K562 (cell line): ENCODE data around the gene IGFALS. TPM values are rescaled to one million over a fixed set of nuclear protein-coding genes. Genes with fewer than 3 reads are reported as not detected.

Source experiments
- ATF1 ChIP-seq, 2 experiments: fragments of 450-650 bp in 1 of 2; IDR thresholded peaks; 2 replicates each; pipeline ENCODE4 v1.6.1; 2016; ENCODE audit warnings: missing compliant biosample characterization in 1 of 2, missing genetic modification characterization in 1 of 2
- CBX5 ChIP-seq: IDR thresholded peaks from 2 replicates; pipeline ENCODE4 v1.6.1; 2014; ENCODE audit warnings: low read depth, borderline replicate concordance
- CCAR2 ChIP-seq: fragments of 200-400 bp; formaldehyde crosslinking; IDR thresholded peaks from 2 replicates; pipeline ENCODE4 v1.6.1; 2017; ENCODE audit warnings: mild to moderate bottlenecking, low read depth, low read length
- LARP7 ChIP-seq: fragments of 450-650 bp; IDR thresholded peaks from 2 replicates; pipeline ENCODE4 v1.6.1; 2016
- NONO ChIP-seq, 2 experiments: fragments of 200-400 bp in 1 of 2; fragments of 450-650 bp in 1 of 2; formaldehyde crosslinking in 1 of 2; IDR thresholded peaks; 2 replicates each; pipeline ENCODE4 v1.6.1; 2017; ENCODE audit warnings: low read depth in 2 of 2, mild to moderate bottlenecking in 2 of 2, moderate library complexity in 2 of 2, low read length in 1 of 2
- PCBP1 ChIP-seq: fragments of 200-400 bp; formaldehyde crosslinking; IDR thresholded peaks from 2 replicates; pipeline ENCODE4 v1.6.1; 2018; ENCODE audit warnings: mild to moderate bottlenecking, low read depth, low read length; ENCODE audit not compliant: poor library complexity, severe bottlenecking
- PHF20 ChIP-seq: fragments of 450-650 bp; IDR thresholded peaks from 2 replicates; pipeline ENCODE4 v1.6.1; 2018; ENCODE audit not compliant: partially characterized antibody
- RBM25 ChIP-seq: fragments of 200-400 bp; formaldehyde crosslinking; IDR thresholded peaks from 2 replicates; pipeline ENCODE4 v1.6.1; 2018; ENCODE audit warnings: low read length, low read depth, moderate library complexity; ENCODE audit not compliant: severe bottlenecking
- RNF219 ChIP-seq: fragments of 250-450 bp; sonication (Bioruptor Pico); IDR thresholded peaks from 2 replicates; pipeline ENCODE4 v1.5.0; 2022; ENCODE audit warnings: mild to moderate bottlenecking
- THRA ChIP-seq: fragments of 450-650 bp; IDR thresholded peaks from 2 replicates; pipeline ENCODE4 v1.6.1; 2017; ENCODE audit warnings: mild to moderate bottlenecking, moderate library complexity
- ZNF274 ChIP-seq: IDR thresholded peaks from 2 replicates; pipeline ENCODE4 v1.6.1; 2011; ENCODE audit warnings: low read depth, mild to moderate bottlenecking, low read length, moderate library complexity, borderline replicate concordance
- ZNF280A ChIP-seq: fragments of 450-650 bp; IDR thresholded peaks from 2 replicates; pipeline ENCODE4 v1.6.1; 2018; ENCODE audit warnings: mild to moderate bottlenecking, low read depth; ENCODE audit not compliant: partially characterized antibody
- ZNF507 ChIP-seq: conservative IDR thresholded peaks from 2 replicates; pipeline ENCODE4 v1.6.1; 2017; ENCODE audit warnings: missing genetic modification characterization, missing compliant biosample characterization
- polyA plus RNA-seq, 8 experiments: library from polyadenylated mRNA; depleted of rRNA in 4 of 8; stranded (reverse) in 5 of 8; unstranded in 3 of 8; fragments of >200 nt; fragmentation: Nextera tagmentation in 2 of 8; fragmentation: Illumina TruSeq in 1 of 8; extraction: Ambion mirVana in 2 of 8; extraction: Trizol in 1 of 8; gene quantifications; 2 replicates each; pipeline versions ENCODE4 v1.2.1 to v1.2.3, GENCODE V29; 2011 to 2014; ENCODE audit warnings: inconsistent platforms in 1 of 8, missing spikeins in 1 of 8
- total RNA-seq, 7 experiments: library from RNA; depleted of rRNA in 6 of 7; stranded (reverse); fragments of >200 nt in 6 of 7; fragmentation: Illumina TruSeq in 2 of 7; extraction: Trizol in 2 of 7; gene quantifications; 2 replicates each; pipeline versions ENCODE4 v1.2.1 to v1.2.3, GENCODE V29; 2011 to 2021; ENCODE audit warnings: low replicate concordance in 1 of 7
- TF ChIP-seq, protein P1 (sequence below): fragments of 450-650 bp; IDR thresholded peaks from 2 replicates; pipeline ENCODE4 v1.7.1; 2018; ENCODE audit warnings: mild to moderate bottlenecking, low read depth; ENCODE audit not compliant: partially characterized antibody
- TF ChIP-seq, protein P2 (sequence below): IDR thresholded peaks from 2 replicates; pipeline ENCODE4 v1.6.1; 2014; ENCODE audit warnings: antibody characterized with exemption
- TF ChIP-seq, protein P3 (sequence below): fragments of 450-650 bp; formaldehyde crosslinking; IDR thresholded peaks from 2 replicates; pipeline ENCODE4 v1.4.0; 2020; ENCODE audit warnings: mild to moderate bottlenecking

Gene IGFALS
- total and polyA plus RNA-seq, 9 of the 15 experiments (the other 6 are each of a cell fraction or from before 2014, with no cell fraction given), result not detected

DNA sequence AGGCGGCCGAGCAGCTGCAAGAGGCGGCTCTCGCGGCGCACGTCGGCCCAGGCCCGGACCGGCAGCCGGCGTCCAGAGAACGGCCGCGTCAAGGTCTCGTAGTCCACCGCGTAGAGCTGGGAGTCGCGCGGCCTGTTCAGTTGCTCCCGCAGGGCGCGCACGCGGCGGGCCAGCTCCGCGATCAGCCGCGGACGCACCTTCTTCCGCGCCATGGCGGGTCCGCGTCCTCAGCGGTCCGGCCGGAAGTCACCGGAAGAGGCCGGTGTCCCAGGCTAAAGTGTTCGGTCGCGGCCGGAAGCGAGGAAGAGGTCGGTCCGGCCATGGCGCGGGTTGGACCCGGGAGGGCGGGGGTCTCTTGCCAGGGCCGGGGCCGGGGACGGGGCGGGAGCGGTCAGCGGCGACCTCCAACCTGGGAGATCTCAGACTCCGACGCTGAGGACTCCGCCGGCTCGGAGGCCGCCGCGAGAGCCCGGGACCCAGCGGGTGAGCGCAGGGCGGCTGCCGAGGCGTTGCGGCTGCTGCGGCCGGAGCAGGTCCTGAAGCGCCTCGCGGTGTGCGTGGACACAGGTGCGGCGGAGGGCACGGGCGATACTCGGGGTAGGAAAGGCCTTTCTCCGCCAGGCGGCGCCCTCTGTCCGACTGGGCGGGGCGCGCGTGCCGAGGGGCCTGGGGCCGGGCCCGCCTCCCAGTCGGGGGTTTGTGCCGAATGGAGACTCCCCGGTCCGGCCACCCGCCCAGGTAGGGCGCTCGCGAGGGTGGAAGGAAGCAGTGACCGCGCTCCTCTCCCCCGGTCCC, 20.4 kb downstream of the IGFALS start, which contains the start of gene MRPS34 (continued):
- TF ChIP-seq THRA (no peak), CBX5 (0 out of 2 replicates have a peak, but pooled peaks have one; percentile 5), LARP7 (no peak), RBM25 (no peak), PHF20 (peak; percentile 87), RNF219 (CRISPR knock-in tag) (no peak), ZNF507 (tag) (no peak), ATF1 (CRISPR knock-in tag; IDR thresholded peaks at IDR 0.05) (no peak), ATF1 (tag; IDR thresholded peaks at IDR 0.05) (peak; percentile 67), ZNF280A (no peak), NONO (IDR thresholded peaks at IDR 0.05; ENCODE audit: low read depth in 2 of 2, low read length in 1 of 2) (peak; percentile 53 to 78; a peak in 2 of 4 replicates), PCBP1 (no peak), CCAR2 (no peak), ZNF274 (no peak)
- TF ChIP-seq, protein P1, sequence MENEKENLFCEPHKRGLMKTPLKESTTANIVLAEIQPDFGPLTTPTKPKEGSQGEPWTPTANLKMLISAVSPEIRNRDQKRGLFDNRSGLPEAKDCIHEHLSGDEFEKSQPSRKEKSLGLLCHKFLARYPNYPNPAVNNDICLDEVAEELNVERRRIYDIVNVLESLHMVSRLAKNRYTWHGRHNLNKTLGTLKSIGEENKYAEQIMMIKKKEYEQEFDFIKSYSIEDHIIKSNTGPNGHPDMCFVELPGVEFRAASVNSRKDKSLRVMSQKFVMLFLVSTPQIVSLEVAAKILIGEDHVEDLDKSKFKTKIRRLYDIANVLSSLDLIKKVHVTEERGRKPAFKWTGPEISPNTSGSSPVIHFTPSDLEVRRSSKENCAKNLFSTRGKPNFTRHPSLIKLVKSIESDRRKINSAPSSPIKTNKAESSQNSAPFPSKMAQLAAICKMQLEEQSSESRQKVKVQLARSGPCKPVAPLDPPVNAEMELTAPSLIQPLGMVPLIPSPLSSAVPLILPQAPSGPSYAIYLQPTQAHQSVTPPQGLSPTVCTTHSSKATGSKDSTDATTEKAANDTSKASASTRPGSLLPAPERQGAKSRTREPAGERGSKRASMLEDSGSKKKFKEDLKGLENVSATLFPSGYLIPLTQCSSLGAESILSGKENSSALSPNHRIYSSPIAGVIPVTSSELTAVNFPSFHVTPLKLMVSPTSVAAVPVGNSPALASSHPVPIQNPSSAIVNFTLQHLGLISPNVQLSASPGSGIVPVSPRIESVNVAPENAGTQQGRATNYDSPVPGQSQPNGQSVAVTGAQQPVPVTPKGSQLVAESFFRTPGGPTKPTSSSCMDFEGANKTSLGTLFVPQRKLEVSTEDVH, result peak; percentile 90
- TF ChIP-seq, protein P2, sequence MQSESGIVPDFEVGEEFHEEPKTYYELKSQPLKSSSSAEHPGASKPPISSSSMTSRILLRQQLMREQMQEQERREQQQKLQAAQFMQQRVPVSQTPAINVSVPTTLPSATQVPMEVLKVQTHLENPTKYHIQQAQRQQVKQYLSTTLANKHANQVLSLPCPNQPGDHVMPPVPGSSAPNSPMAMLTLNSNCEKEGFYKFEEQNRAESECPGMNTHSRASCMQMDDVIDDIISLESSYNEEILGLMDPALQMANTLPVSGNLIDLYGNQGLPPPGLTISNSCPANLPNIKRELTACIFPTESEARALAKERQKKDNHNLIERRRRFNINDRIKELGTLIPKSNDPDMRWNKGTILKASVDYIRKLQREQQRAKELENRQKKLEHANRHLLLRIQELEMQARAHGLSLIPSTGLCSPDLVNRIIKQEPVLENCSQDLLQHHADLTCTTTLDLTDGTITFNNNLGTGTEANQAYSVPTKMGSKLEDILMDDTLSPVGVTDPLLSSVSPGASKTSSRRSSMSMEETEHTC, result no peak
- TF ChIP-seq, protein P3, sequence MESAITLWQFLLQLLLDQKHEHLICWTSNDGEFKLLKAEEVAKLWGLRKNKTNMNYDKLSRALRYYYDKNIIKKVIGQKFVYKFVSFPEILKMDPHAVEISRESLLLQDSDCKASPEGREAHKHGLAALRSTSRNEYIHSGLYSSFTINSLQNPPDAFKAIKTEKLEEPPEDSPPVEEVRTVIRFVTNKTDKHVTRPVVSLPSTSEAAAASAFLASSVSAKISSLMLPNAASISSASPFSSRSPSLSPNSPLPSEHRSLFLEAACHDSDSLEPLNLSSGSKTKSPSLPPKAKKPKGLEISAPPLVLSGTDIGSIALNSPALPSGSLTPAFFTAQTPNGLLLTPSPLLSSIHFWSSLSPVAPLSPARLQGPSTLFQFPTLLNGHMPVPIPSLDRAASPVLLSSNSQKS, result no peak
